Endodermal cell (in vitro differentiated cells): ENCODE data around the gene SEMA3B. TPM values are rescaled to one million over a fixed set of nuclear protein-coding genes. Genes with fewer than 3 reads are reported as not detected.
"Not testable (repeated sequence)": the region's sequence is repeated elsewhere in the genome, so short reads cannot be mapped to it uniquely, and the experiment has no call there.

Experiments used
- DNase-seq: peaks from one replicate; pipeline ENCODE4 v3.0.0-alpha.2; 2017
- H3K27ac ChIP-seq: 2 replicates; pipeline ENCODE4 v1.5.1; 2013; ENCODE audit warnings: mild to moderate bottlenecking, low read depth, low read length, moderate library complexity
- H3K27me3 ChIP-seq: 2 replicates; pipeline ENCODE4 v1.6.1; 2013; ENCODE audit warnings: mild to moderate bottlenecking, low read length, moderate library complexity; ENCODE audit not compliant: insufficient read depth, control insufficient read depth, poor library complexity, severe bottlenecking
- H3K36me3 ChIP-seq: 2 replicates; pipeline ENCODE4 v1.7.0; 2013; ENCODE audit warnings: mild to moderate bottlenecking, low read length, moderate library complexity; ENCODE audit not compliant: control insufficient read depth, insufficient read depth
- H3K4me1 ChIP-seq: one replicate; pipeline ENCODE4 v1.7.0; 2013; ENCODE audit warnings: low read length; ENCODE audit not compliant: control insufficient read depth, insufficient read depth
- H3K4me3 ChIP-seq: 2 replicates; pipeline ENCODE4 v1.5.1; 2013; ENCODE audit warnings: mild to moderate bottlenecking, low read length, moderate library complexity
- H3K9ac ChIP-seq: 2 replicates; pipeline ENCODE4 v1.6.1; 2013; ENCODE audit warnings: mild to moderate bottlenecking, low read length, moderate library complexity; ENCODE audit not compliant: poor library complexity, severe bottlenecking; ENCODE audit errors: extremely low read depth
- H3K9me3 ChIP-seq: 2 replicates; pipeline ENCODE4 v1.6.1; 2013; ENCODE audit warnings: mild to moderate bottlenecking, low read length, moderate library complexity; ENCODE audit not compliant: control insufficient read depth
- H3K27ac Mint-ChIP-seq: 2 replicates; pipeline ENCODE4 v1.8.0; 2020; ENCODE audit warnings: mixed read lengths
- H3K27me3 Mint-ChIP-seq: 2 replicates; pipeline ENCODE4 v1.8.0; 2021; ENCODE audit warnings: mild to moderate bottlenecking, mixed read lengths; ENCODE audit not compliant: insufficient read depth
- H3K36me3 Mint-ChIP-seq: 2 replicates; pipeline ENCODE4 v1.8.0; 2020; ENCODE audit warnings: low read depth, mixed read lengths
- H3K4me1 Mint-ChIP-seq: 2 replicates; pipeline ENCODE4 v1.8.0; 2020; ENCODE audit warnings: mixed read lengths
- H3K4me3 Mint-ChIP-seq: 2 replicates; pipeline ENCODE4 v1.8.0; 2020; ENCODE audit warnings: mild to moderate bottlenecking, moderate library complexity, mixed read lengths
- H3K9me3 Mint-ChIP-seq: 2 replicates; pipeline ENCODE4 v1.8.0; 2020; ENCODE audit warnings: mild to moderate bottlenecking, mixed read lengths
- WGBS, 2 experiments: methylation state at CpG; one replicate each; pipeline versions ENCODE4 v1.1.5 to v1.1.7; 2013; ENCODE audit warnings: missing lambda C conversion rate in 2 of 2, mixed read lengths in 1 of 2; ENCODE audit not compliant: insufficient coverage in 1 of 2, insufficient read length in 1 of 2; 5-methylcytosine and 5-hydroxymethylcytosine counted together
- total RNA-seq, 2 donors: library from RNA; stranded (reverse); fragmentation: NEBNext Ultra II Directional in 1 of 2; extraction: Animal tissue kit (Norgen Biotek cat#: 25700) in 1 of 2; gene quantifications; 2 replicates in 1 of 2; 3 replicates in 1 of 2; pipeline ENCODE4 v1.2.1, GENCODE V29; 2021
- TF ChIP-seq, protein P1 (sequence below): fragments of 200-600 bp; sonication (generic); conservative IDR thresholded peaks from 2 replicates; pipeline ENCODE4 v1.5.0; 2021; ENCODE audit warnings: antibody characterized with exemption, mild to moderate bottlenecking

SEMA3B gene
- total RNA-seq, 2 donors from 2014 or later, result 6.5 to 10.3 TPM

DNA sequence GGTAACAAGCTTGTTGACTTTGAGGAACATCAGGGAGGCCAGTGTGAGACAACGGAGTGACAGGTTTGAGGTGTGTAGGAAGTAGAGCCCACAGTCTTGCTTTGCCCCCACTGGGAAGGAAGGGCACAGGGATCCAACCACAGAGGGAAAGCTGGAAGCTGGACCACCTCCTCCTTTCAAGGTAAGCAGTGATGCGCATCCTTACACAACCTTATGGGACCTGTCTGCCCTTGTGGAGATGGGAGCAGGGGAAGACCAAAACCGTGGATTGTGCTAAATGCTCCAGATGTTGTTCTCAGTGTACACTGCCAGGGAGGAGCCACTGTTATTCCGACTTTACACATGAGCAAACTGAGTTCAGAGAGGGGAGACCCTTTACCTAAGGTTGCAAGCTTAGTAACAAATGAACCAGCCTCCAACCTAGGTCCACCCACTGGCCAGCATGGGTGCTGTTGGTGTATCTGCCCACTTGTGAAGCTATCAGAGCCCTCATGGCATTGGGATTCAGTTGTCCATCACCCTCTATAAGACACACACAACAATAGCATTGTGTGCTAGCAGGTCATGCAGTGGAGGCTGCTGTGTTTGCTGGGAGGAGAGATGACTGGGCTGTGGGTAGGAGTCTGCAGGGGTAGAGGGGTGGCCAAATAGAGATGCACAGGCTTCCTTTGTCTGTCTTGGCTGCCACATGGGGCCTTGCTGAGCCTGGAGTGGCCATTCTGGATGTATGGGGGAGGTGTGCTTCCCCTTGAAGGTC, 9.4 kb downstream of the SEMA3B start:
- Histone ChIP-seq H3K9me3 (no peaks in the 10 kb centered on the region), H3K27me3 (peaks cover 35% of the 10 kb centered on the region), H3K4me1 (no peaks in the 10 kb centered on the region), H3K36me3 (no peaks in the 10 kb centered on the region), H3K27ac (peak overlapping the region; percentile 32), H3K9ac (no peak overlapping the region), H3K4me3 (no peak overlapping the region)
- WGBS, 2 experiments, result 86 to 89% methylated on average over 4 of the region's 4 CpGs
- Mint-ChIP-seq H3K27ac (no peak overlapping the region), H3K27me3 (peaks cover 64% of the 10 kb centered on the region), H3K4me1 (peaks cover 10% of the 10 kb centered on the region), H3K36me3 (no peaks in the 10 kb centered on the region), H3K9me3 (peaks cover 7% of the 10 kb centered on the region), H3K4me3 (no peak overlapping the region)
- no peak for DNase-seq
- TF ChIP-seq, protein P1, sequence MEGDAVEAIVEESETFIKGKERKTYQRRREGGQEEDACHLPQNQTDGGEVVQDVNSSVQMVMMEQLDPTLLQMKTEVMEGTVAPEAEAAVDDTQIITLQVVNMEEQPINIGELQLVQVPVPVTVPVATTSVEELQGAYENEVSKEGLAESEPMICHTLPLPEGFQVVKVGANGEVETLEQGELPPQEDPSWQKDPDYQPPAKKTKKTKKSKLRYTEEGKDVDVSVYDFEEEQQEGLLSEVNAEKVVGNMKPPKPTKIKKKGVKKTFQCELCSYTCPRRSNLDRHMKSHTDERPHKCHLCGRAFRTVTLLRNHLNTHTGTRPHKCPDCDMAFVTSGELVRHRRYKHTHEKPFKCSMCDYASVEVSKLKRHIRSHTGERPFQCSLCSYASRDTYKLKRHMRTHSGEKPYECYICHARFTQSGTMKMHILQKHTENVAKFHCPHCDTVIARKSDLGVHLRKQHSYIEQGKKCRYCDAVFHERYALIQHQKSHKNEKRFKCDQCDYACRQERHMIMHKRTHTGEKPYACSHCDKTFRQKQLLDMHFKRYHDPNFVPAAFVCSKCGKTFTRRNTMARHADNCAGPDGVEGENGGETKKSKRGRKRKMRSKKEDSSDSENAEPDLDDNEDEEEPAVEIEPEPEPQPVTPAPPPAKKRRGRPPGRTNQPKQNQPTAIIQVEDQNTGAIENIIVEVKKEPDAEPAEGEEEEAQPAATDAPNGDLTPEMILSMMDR, result no peak

DNA sequence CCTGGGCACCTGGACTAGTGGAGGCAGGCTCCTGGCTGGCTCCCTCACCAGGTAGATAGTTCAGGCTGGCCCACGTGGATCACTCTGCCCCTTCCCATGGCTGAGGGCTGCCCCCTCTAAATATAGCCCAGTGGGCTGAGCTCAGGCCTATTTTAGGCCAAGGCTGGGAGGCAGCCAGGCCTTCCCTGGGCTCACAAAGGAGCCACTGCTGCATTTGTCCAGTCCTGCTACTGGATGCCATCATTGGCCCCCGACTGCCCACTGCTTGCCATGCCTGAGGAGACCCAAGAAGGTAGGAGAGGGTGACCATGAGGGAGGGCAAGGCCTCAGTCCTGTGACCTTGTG, 9.9 kb downstream of the SEMA3B start, which contains the start of gene LSMEM2:
Gene LSMEM2, plus strand, starts transcription at position 208 of the 345 bp plus-strand sequence. Its CDS starts 27 bp downstream, at position 235.
- TF ChIP-seq, protein P1, result no peak
- no peak within 1 kb of the TSS for H3K4me3 Mint-ChIP-seq
- Histone ChIP-seq H3K9me3 (no peaks in the 10 kb centered on the region), H3K36me3 (no peaks in the 10 kb centered on the region), H3K4me1 (no peaks in the 10 kb centered on the region), H3K4me3 (no peak within 1 kb of the TSS), H3K27me3 (peaks cover 29% of the 10 kb centered on the region), H3K9ac (no peak within 1 kb of the TSS), H3K27ac (peak within 1 kb of the TSS; percentile 32)
- 76 to 88% methylated on average over 2 of the region's 2 CpGs for WGBS, 2 experiments
- H3K36me3 Mint-ChIP-seq, result no peaks in the 10 kb centered on the region
- no peak within 1 kb of the TSS for H3K27ac Mint-ChIP-seq
- peaks cover 60% of the 10 kb centered on the region for H3K27me3 Mint-ChIP-seq
- DNase-seq, result no peak
- H3K4me1 Mint-ChIP-seq, result peaks cover 10% of the 10 kb centered on the region
- peaks cover 7% of the 10 kb centered on the region for H3K9me3 Mint-ChIP-seq

DNA sequence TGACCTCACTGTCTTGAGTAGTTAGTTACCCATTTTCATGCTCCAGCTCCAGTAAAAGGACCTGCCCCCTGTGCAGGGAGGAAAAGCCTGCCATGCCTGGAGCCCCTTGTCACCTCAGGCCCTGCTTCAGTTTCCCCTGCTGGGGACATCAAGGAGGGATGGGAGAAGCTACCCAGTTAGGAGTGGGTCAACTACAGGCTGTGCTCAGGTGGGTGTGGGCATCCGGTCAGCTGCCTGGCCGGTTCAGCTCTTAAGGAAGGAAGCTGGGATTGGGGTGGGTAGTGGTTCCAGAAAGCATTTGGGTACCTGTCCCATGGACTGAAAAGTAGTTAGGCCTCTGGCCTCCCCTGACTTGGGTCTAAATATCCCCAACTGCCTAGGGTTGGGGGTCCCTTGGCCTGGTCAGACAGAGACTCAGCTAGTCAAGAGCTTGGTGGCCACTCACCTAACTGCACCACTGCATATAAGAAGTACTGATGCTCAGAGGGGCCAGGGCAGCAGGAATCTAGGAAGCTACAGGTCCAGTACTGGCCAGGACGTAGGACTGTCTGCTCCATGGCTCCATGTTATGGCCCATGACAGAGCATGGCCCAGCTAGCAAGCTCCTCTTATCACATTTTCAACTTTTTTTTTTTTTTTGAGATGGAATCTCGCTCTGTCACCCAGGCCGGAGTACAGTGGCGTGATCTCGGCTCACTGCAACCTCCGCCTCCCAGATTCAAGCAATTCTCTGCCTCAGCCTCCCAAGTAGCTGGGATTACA, 10.5 kb downstream of the SEMA3B start:
- Histone ChIP-seq H3K27me3 (peaks cover 23% of the 10 kb centered on the region), H3K4me3 (no peak overlapping the region), H3K9me3 (no peaks in the 10 kb centered on the region), H3K36me3 (no peaks in the 10 kb centered on the region), H3K9ac (no peak overlapping the region), H3K27ac (no peak overlapping the region), H3K4me1 (no peaks in the 10 kb centered on the region)
- TF ChIP-seq, protein P1, result no peak
- no peak for DNase-seq
- WGBS, 2 experiments, result 91 to 100% methylated on average over 3 to 8 of the region's 8 CpGs
- Mint-ChIP-seq H3K27me3 (peaks cover 54% of the 10 kb centered on the region), H3K27ac (no peak overlapping the region), H3K36me3 (no peaks in the 10 kb centered on the region), H3K9me3 (peaks cover 7% of the 10 kb centered on the region), H3K4me1 (peaks cover 7% of the 10 kb centered on the region), H3K4me3 (no peak overlapping the region)

DNA sequence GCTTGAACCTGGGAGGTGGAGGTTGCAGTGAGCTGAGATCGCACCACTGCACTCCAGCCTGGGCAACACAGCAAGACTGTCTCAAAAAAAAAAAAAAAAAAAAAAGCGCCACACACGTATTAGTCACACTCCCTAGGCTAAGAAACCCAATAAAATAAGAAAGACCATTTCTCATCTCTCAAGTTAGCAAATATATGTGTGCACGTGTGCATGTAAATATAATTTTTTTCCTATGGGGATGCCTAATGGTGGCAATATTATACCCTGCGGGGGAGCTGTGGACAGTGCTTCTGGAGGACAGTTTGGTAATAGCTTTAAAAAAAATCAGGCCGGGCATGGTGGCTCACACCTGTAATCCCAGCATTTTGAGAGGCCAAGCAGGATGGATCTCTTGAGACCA, 15.2 kb downstream of the SEMA3B start:
- not testable (repeated sequence) for H3K9me3 ChIP-seq, H3K4me1 ChIP-seq, DNase-seq, H3K4me3 Mint-ChIP-seq, H3K4me1 Mint-ChIP-seq, H3K27ac Mint-ChIP-seq, H3K27me3 Mint-ChIP-seq, H3K9ac ChIP-seq, H3K27me3 ChIP-seq, H3K27ac ChIP-seq, H3K9me3 Mint-ChIP-seq, H3K4me3 ChIP-seq
- peaks cover 20% of the 10 kb centered on the region for H3K36me3 ChIP-seq
- H3K36me3 Mint-ChIP-seq, result peaks cover 14% of the 10 kb centered on the region
- WGBS, 2 experiments, result 94 to 97% methylated on average over 2 to 5 of the region's 6 CpGs
